Prostate gland (tissue), 2 donors: Measurements from ENCODE around the gene JTB. TPM values are rescaled to one million over a fixed set of nuclear protein-coding genes. Genes with fewer than 3 reads are reported as not detected.
A peak's percentile ranks its signal among the peaks of the same experiment; 100 is the strongest.
"Not testable (repeated sequence)": the region's sequence is repeated elsewhere in the genome, so short reads cannot be mapped to it uniquely, and the experiment has no call there.

ENCODE experiments used
- DNase-seq: peaks from one replicate; pipeline ENCODE4 v3.0.0-alpha.2; 2019; ENCODE audit warnings: low spot score
- H3K27ac ChIP-seq, 2 donors: fragments of 200-600 bp; sonication (generic); 2 replicates each; pipeline ENCODE4 v1.5.1; 2017 to 2019
- H3K27me3 ChIP-seq: fragments of 200-600 bp; sonication (generic); replicated peaks from 2 replicates; pipeline ENCODE4 v1.5.1; 2019; ENCODE audit not compliant: insufficient read depth
- H3K36me3 ChIP-seq, 2 donors: fragments of 200-600 bp; sonication (generic); 1 replicate in 1 of 2; 2 replicates in 1 of 2; pipeline versions ENCODE4 v1.5.1 to v1.8.1; 2017 to 2019
- H3K4me1 ChIP-seq: fragments of 200-600 bp; sonication (generic); replicated peaks from 2 replicates; pipeline ENCODE4 v1.5.1; 2019
- H3K4me3 ChIP-seq, 2 donors: fragments of 200-600 bp; sonication (generic); 2 replicates each; pipeline ENCODE4 v1.5.1; 2017 to 2019
- H3K9me3 ChIP-seq: fragments of 200-600 bp; sonication (generic); 2 replicates; pipeline ENCODE4 v1.5.1; 2017
- POLR2A ChIP-seq: fragments of 450-650 bp; IDR thresholded peaks from one replicate; pipeline ENCODE4 v1.6.1; 2016; ENCODE audit warnings: antibody characterized with exemption, mild to moderate bottlenecking
- POLR2AphosphoS5 ChIP-seq: sonication (generic); formaldehyde crosslinking; IDR thresholded peaks from one replicate; pipeline ENCODE4 v1.6.1; 2017; ENCODE audit warnings: antibody characterized with exemption
- WGBS: methylation state at CpG from one replicate; pipeline ENCODE4 v1.1.5; 2018; 5-methylcytosine and 5-hydroxymethylcytosine counted together
- intact Hi-C: fragments of 100-400 bp; cut with DNase I; formaldehyde crosslinking; loops from one replicate; pipeline ENCODE4 v1.14.2; 2022
- total RNA-seq, 2 donors: library from RNA; depleted of rRNA; stranded (reverse); fragments of >200 nt; gene quantifications; one replicate each; pipeline ENCODE4 v1.1.0, GENCODE V29; 2016
- TF ChIP-seq, protein P1 (sequence below), 4 experiments: fragments of 200-600 bp in 2 of 4; fragments of 450-650 bp in 2 of 4; sonication (generic) in 2 of 4; IDR thresholded peaks; 1 replicate in 3 of 4; 2 replicates in 1 of 4; pipeline ENCODE4 v1.5.1; 2016 to 2019; ENCODE audit warnings: antibody characterized with exemption in 4 of 4, mild to moderate bottlenecking in 2 of 4, moderate library complexity in 2 of 4

The JTB gene
- total RNA-seq = 100 to 1,000 TPM; 234 to 404 TPM

DNA sequence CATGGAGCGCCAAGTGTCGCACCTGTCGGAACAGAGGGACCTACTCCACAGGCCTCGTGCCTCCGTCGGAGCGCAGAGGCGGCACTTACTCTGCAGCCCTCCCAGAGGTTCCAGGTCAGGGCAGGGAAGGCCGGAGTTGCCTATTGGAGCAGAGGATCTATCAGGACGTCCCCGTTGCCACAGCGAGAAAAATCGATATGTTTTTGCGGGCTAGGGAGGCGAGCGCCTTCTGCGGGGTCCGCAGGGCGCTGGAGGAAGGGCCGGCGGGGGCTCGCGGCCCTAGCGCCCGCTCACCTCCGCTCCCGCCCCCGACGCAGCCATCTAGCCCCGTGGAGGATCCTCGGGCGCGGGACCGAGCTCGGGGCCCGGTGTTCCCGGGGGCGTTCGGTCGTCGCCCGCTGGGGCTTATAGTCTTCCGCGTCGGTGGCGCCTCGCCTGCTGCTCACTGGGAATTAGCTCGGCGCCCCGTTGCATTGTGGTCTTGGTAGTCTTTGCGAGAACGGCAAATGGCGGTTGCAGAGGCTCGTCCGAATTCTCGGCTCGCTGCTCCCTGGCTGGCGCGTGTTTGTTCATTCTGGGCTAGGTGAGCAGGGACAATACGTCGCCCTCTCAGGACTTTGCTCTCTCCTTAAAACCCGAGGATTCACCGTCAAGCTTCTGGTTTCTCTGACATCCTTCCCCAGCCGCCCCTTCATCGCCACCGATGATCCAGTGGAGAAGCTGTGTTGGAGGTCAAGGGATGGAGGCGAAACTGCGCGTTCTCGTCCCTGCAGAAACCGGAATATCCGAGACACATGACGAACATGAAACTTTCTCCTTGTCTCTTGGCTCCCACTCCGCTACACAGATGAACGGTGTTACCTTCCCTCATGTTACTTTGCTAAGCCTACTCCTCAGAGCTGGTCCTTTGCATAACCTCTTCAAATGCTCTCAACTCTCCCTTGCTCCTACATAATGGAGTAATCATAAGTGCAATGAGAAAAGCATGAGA is at the start of gene JTB:
JTB (minus strand) TSS at position 425 of the 991 bp plus-strand sequence; CDS start at position 3, 422 bp downstream.
- Histone ChIP-seq H3K4me1 (no peaks in the 10 kb centered on the region), H3K27ac (peak within 1 kb of the TSS; percentile 96), H3K27me3 (no peaks in the 10 kb centered on the region), H3K36me3 (no peaks in the 10 kb centered on the region), H3K9me3 (no peaks in the 10 kb centered on the region), H3K4me3 (peak within 1 kb of the TSS; percentile 96 to 98)
- peak; percentile 93 for DNase-seq
- TF ChIP-seq, protein P1, sequence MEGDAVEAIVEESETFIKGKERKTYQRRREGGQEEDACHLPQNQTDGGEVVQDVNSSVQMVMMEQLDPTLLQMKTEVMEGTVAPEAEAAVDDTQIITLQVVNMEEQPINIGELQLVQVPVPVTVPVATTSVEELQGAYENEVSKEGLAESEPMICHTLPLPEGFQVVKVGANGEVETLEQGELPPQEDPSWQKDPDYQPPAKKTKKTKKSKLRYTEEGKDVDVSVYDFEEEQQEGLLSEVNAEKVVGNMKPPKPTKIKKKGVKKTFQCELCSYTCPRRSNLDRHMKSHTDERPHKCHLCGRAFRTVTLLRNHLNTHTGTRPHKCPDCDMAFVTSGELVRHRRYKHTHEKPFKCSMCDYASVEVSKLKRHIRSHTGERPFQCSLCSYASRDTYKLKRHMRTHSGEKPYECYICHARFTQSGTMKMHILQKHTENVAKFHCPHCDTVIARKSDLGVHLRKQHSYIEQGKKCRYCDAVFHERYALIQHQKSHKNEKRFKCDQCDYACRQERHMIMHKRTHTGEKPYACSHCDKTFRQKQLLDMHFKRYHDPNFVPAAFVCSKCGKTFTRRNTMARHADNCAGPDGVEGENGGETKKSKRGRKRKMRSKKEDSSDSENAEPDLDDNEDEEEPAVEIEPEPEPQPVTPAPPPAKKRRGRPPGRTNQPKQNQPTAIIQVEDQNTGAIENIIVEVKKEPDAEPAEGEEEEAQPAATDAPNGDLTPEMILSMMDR (IDR thresholded peaks at IDR 0.05) = peak in 2 of 4 experiments; percentile 16 to 25
- TF ChIP-seq POLR2A (peak; percentile 92), POLR2AphosphoS5 (peak; percentile 84)
- WGBS = under 1% methylated on average over 64 of the region's 75 CpGs
- intact Hi-C loops = no loop called here

DNA sequence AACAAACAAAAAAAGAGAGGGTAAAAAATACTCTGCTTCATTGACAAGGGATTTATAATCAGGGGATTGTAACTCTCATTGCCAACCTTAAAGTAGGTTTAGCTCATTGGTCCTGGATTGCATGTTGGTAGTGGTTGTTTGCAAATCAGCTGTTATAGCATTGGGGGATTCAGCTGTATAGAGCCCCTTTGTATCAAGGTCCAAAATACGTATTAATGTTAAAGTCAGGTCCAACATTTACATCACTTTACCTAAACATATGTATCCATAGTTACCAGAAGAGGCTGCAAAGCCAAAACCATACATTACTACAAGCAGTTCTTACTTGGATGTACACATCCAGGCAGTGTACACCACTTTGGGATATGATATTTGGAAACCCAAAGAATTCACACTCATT is 42.5 kb upstream of the JTB start:
- intact Hi-C loops = no loop called here
- H3K27me3 ChIP-seq = no peaks in the 10 kb centered on the region
- 90% methylated on average over 1 of the region's 1 CpG for WGBS
- H3K9me3 ChIP-seq = no peaks in the 10 kb centered on the region
- TF ChIP-seq POLR2A = no peak
- TF ChIP-seq, protein P1 (IDR thresholded peaks at IDR 0.05) = no peak
- no peak for TF ChIP-seq POLR2AphosphoS5
- DNase-seq = no peak
- H3K27ac ChIP-seq = no peak overlapping the region
- no peaks in the 10 kb centered on the region for H3K4me1 ChIP-seq
- H3K4me3 ChIP-seq = no peak overlapping the region
- no peaks in the 10 kb centered on the region for H3K36me3 ChIP-seq

DNA sequence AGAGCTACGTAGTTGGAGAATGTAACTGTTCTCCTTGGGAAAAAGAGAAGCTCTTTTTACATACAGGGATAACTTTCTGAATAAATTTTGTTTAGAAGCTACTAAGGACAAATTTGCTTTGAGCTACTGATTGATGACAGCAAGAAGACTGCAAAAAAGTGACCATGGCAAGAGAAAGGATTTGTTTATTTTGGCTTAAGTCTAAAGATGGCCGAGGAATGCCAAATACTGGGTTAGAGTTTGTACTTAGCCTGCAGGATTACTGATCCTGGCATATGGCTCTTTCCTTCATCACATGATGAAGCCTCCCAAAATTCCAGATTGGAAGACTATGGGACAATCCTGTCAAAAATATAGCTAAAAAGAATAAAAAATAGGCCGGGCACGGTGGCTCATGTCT is 41.8 kb upstream of the JTB start:
- intact Hi-C loops = no loop called here
- no peaks in the 10 kb centered on the region for H3K9me3 ChIP-seq
- no peak overlapping the region for H3K27ac ChIP-seq
- no peak for TF ChIP-seq POLR2AphosphoS5
- TF ChIP-seq, protein P1 (IDR thresholded peaks at IDR 0.05) = no peak
- TF ChIP-seq POLR2A = no peak
- no peak for DNase-seq
- 65% methylated on average over 4 of the region's 4 CpGs for WGBS
- H3K4me3 ChIP-seq = no peak overlapping the region
- no peaks in the 10 kb centered on the region for H3K27me3 ChIP-seq
- H3K36me3 ChIP-seq = no peaks in the 10 kb centered on the region
- no peaks in the 10 kb centered on the region for H3K4me1 ChIP-seq

DNA sequence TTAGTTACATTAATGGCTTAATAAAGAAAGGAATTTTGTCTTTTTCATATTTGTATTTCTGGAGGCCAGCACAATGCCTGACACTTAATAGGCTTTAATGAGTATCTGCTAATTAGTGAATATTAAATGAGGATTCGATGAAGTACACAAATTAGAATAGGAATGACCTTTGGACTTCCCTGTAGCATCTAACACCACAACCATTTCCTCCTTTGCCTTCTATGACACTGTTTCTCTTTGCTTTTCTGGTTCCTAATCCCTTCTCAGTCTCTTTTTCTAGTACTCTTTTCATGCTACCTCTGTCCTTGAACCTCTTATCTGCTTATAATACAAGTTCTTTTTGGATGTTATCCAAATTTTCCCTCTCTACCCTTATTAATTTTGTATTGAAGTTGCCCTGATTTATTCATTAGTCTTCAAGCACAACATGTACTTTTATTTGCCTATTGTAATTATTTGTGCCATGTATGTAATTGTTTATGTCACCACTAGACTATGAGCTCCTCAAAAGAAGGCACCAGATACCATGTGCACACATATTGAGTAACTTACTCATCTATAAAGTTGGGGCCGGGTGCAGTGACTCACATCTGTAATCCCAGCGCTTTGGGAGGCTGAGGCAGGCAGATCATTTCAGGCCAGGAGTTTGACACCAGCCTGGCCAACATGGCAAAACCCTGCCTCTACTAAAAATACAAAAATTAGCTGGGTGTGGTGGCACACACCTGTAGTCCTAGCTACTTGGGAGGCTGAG is 36.9 kb upstream of the JTB start:
- Histone ChIP-seq H3K9me3 (no peaks in the 10 kb centered on the region), H3K27ac (no peak overlapping the region), H3K36me3 (no peaks in the 10 kb centered on the region), H3K4me3 (no peak overlapping the region), H3K27me3 (no peaks in the 10 kb centered on the region), H3K4me1 (no peaks in the 10 kb centered on the region)
- DNase-seq = no peak
- 85% methylated on average over 3 of the region's 3 CpGs for WGBS
- intact Hi-C loops = no loop called here
- TF ChIP-seq POLR2A (no peak), POLR2AphosphoS5 (no peak)
- TF ChIP-seq, protein P1 (IDR thresholded peaks at IDR 0.05) = no peak

DNA sequence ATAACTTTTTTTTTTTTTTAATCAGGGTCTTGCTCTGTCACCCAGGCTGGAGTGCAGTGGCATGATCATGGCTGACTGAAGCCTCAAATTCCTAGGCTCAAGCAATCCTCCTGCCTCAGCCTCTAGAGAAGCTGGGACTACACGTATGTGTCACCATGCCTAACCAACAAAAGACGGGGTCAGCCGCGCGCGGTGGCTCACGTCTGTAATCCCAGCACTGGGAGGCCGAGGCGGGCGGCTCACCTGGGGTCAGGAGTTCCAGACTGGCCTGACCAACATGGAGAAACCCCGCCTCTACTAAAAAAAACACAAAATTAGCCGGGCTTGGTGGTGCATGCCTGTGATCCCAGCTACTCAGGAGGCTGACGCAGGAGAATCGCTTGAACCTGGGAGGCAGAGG is 35.1 kb upstream of the JTB start:
- DNase-seq, intact Hi-C loops, H3K9me3 ChIP-seq, H3K36me3 ChIP-seq, H3K27me3 ChIP-seq, H3K27ac ChIP-seq, H3K4me3 ChIP-seq, H3K4me1 ChIP-seq: not testable (repeated sequence)
- WGBS = 98% methylated on average over 14 of the region's 14 CpGs
